Regular cardiac myocyte (primary cell): Measurements from ENCODE around the gene IFNA5. TPM values are rescaled to one million over a fixed set of nuclear protein-coding genes. Genes with fewer than 3 reads are reported as not detected.

Source experiments
- total RNA-seq: library from RNA; depleted of rRNA; stranded (reverse); fragments of >200 nt; gene quantifications from 2 replicates; pipeline ENCODE4 v1.2.3, GENCODE V29; 2014

IFNA5 gene
- not detected in 2 replicates for total RNA-seq

DNA sequence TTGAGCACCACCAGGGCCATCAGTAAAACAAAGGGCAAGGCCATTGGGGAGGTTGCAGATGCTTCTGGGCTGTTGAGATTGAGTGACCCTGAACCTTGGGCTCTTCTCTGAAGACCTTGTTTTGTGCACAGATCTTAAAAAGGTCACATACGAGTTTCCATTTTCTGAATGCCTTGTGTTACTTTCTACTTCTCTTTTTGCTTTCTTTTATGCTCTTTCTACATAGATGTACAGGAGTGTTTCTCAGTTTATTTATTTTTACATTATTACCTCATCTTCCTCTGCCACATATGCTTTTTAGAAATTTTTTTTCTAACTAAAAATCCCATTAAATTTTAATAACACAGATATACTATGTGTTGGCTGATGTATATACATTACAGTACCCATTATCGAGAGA, at the start of gene IFNA5:
IFNA5 (minus strand) TSS at position 101 of the 400 bp plus-strand sequence; CDS start at position 44, 57 bp downstream.

DNA sequence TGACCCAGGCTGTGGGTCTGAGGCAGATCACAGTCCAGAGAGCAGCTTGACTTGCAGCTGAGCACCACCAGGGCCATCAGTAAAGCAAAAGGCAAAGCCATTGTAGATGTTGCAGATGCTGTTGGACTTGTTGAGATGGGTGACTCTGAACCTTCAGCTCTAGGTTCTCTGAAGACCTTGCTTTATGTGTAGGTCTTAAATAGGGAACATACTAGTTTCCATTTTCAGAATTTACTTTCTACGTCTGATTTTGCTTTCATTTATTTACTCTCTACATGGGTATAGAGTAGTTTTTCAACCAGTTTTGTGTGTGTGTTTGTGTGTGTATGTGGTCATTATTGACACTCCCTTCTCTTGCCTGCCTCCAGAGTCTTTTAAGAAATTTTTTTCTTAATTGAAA, 45.7 kb upstream of the IFNA5 start, which contains the start of gene IFNA6:
IFNA6 (minus strand) TSS at position 101 of the 400 bp plus-strand sequence; CDS start at position 101, 0 bp downstream.

DNA sequence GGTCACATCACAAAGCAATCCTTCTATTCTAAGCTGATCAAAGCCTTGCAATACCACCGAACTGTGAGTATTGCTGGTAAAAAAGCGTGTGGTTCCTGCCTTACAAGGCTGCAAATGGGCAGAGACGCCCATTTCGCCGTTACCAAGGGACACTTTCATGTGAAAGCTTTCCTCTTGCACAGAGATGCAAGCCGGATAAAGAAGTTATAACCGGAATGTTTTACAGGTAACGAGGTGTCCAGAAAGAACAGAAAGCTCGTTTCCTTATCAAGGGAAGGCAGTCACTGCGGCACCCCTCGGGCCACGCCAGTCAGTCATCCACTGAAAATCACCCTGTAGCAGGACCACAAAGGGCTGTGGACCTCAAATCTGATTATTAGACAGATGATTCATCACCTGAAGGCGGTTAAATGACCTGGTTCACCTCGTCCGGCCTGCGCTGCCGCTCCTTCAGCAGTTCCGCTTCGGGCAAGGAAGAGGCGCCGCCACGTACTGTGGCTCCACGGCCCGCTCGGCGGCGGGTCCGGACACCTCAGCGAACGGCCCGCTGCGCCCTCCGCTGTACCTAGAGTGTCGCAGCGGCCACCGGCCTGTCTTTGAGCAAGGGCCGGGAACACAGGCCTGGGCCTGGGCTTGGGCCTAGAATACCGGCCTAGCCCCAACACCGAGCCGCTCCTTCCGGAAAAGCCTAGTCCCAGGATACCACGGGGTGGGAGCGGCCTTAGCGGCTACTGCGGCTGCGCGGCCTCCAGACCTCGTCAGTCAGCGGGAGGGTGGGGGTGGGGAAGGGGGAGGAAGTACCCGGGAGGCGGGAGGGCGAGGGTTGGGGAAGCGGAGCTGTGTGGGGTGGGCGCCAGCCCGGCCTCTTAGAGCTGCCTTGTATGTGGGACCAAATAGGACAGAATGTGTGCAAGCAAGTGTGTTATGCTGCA, 29.9 kb upstream of the IFNA5 start, which contains the start of gene KLHL9:
KLHL9 (minus strand) TSS at position 704 of the 932 bp plus-strand sequence; CDS start at position 159, 545 bp downstream.

Other genes starting within 250 kb of the IFNA5 start
- gene IFNB1, start 227.4 kb downstream of the IFNA5 start, total RNA-seq, result not detected in 2 replicates
- not detected in 2 replicates for gene IFNW1, start 163.5 kb downstream of the IFNA5 start, total RNA-seq
- gene IFNA21, start 138.7 kb downstream of the IFNA5 start, total RNA-seq, result not detected in 2 replicates
- not detected in 2 replicates for gene IFNA4, start 117.7 kb downstream of the IFNA5 start, total RNA-seq
- gene IFNA7, start 103.1 kb downstream of the IFNA5 start, total RNA-seq, result not detected in 2 replicates
- gene IFNA10, start 98.2 kb downstream of the IFNA5 start, total RNA-seq, result not detected in 2 replicates
- not detected in 2 replicates for gene IFNA16, start 88.0 kb downstream of the IFNA5 start, total RNA-seq
- gene IFNA17, start 77.1 kb downstream of the IFNA5 start, total RNA-seq, result not detected in 2 replicates
- gene IFNA14, start 65.3 kb downstream of the IFNA5 start, total RNA-seq, result not detected in 2 replicates
- gene KLHL9, start 30.1 kb upstream of the IFNA5 start, total RNA-seq, result 38.1 and 47.9 TPM in 2 replicates
- gene IFNA6, start 45.6 kb upstream of the IFNA5 start, total RNA-seq, result not detected in 2 replicates
- gene IFNA13, start 62.7 kb upstream of the IFNA5 start, total RNA-seq, result not detected in 2 replicates
- gene IFNA2, start 80.1 kb upstream of the IFNA5 start, total RNA-seq, result not detected in 2 replicates
- not detected in 2 replicates for gene IFNA8, start 103.8 kb upstream of the IFNA5 start, total RNA-seq
- gene IFNA1, start 135.1 kb upstream of the IFNA5 start, total RNA-seq, result not detected in 2 replicates
- gene IFNE, start 177.0 kb upstream of the IFNA5 start, total RNA-seq, result 4.4 and 9.6 TPM in 2 replicates